Measurements from ENCODE around the gene ELAVL1. TPM values are rescaled to one million over a fixed set of nuclear protein-coding genes. Genes with fewer than 3 reads are reported as not detected.

The ELAVL1 gene
- total and polyA plus RNA-seq, 2 of the 13 experiments (the other 11 are each of a cell fraction or from before 2014, with no cell fraction given): 27.9 to 38.4 TPM

- TF ChIP-seq ATF7 (IDR thresholded peaks at IDR 0.05) (no peak), ATF7 (CRISPR knock-in tag; IDR thresholded peaks at IDR 0.05) (no peak), GATAD1 (CRISPR knock-in tag; IDR thresholded peaks at IDR 0.05) (peak; percentile 62), SMARCE1 (IDR thresholded peaks at IDR 0.05; ENCODE audit: borderline replicate concordance) (no peak), JUNB (CRISPR knock-in tag; IDR thresholded peaks at IDR 0.05; ENCODE audit: borderline replicate concordance) (no peak), NFIC (IDR thresholded peaks at IDR 0.05; ENCODE audit: low read length) (no peak), SOX6 (IDR thresholded peaks at IDR 0.05) (no peak), SOX6 (CRISPR knock-in tag; IDR thresholded peaks at IDR 0.05) (peak; percentile 32; the same call in 1 of the 2 replicates), SMC3 (IDR thresholded peaks at IDR 0.05; ENCODE audit: low read length) (0 out of 2 replicates have a peak, but pooled peaks have one; percentile 8), THRA (CRISPR knock-in tag; IDR thresholded peaks at IDR 0.05; ENCODE audit: borderline replicate concordance) (peak; percentile 46; the same call in 1 of the 2 replicates), MXD1 (CRISPR knock-in tag; IDR thresholded peaks at IDR 0.05) (no peak), POGK (CRISPR knock-in tag; conservative IDR thresholded peaks at IDR 0.05) (peak; percentile 50; the same call in 1 of the 2 replicates), CBX1 (IDR thresholded peaks at IDR 0.05; ENCODE audit: low read depth) (no peak), ZNF335 (CRISPR knock-in tag; IDR thresholded peaks at IDR 0.05) (no peak), XBP1 (CRISPR knock-in tag; IDR thresholded peaks at IDR 0.05) (no peak), ZNF775 (CRISPR knock-in tag; IDR thresholded peaks at IDR 0.05; ENCODE audit: borderline replicate concordance) (no peak), ZBTB46 (CRISPR knock-in tag; IDR thresholded peaks at IDR 0.05; ENCODE audit: borderline replicate concordance) (no peak)
These were observed 3.2 kb downstream of the ELAVL1 start (continued) for GRCh38 chr19:8001995-8002849.
